Neural crest cell (in vitro differentiated cells): ENCODE measurements around the gene PRPF38A. TPM values are rescaled to one million over a fixed set of nuclear protein-coding genes. Genes with fewer than 3 reads are reported as not detected.

Experiments used
- DNase-seq: peaks from one replicate; pipeline ENCODE4 v3.0.0; 2021; ENCODE audit warnings: low read depth, mixed read lengths, low spot score
- H3K27ac Mint-ChIP-seq: one replicate; pipeline ENCODE4 v1.8.0; 2021; ENCODE audit warnings: mild to moderate bottlenecking, mixed read lengths; ENCODE audit not compliant: unreplicated experiment
- H3K27me3 Mint-ChIP-seq: 2 replicates; pipeline ENCODE4 v1.8.0; 2021; ENCODE audit warnings: low read depth, mild to moderate bottlenecking, mixed read lengths
- H3K36me3 Mint-ChIP-seq: 2 replicates; pipeline ENCODE4 v1.8.0; 2021; ENCODE audit warnings: low read depth, mild to moderate bottlenecking, mixed read lengths
- H3K4me1 Mint-ChIP-seq: 2 replicates; pipeline ENCODE4 v1.8.0; 2021; ENCODE audit warnings: mixed read lengths
- H3K4me3 Mint-ChIP-seq: one replicate; pipeline ENCODE4 v1.8.0; 2021; ENCODE audit warnings: mild to moderate bottlenecking, mixed read lengths
- H3K9me3 Mint-ChIP-seq: 2 replicates; pipeline ENCODE4 v1.8.0; 2021; ENCODE audit warnings: mixed read lengths
- total RNA-seq: library from RNA; stranded (reverse); gene quantifications from 2 replicates; pipeline ENCODE4 v1.2.1, GENCODE V29; 2021
- TF ChIP-seq, protein P1 (sequence below): fragments of 200-600 bp; sonication (generic); conservative IDR thresholded peaks from 2 replicates; pipeline ENCODE4 v1.5.0; 2021; ENCODE audit warnings: antibody characterized with exemption, mild to moderate bottlenecking

The PRPF38A gene
- total RNA-seq, 1 donor from 2014 or later: 83.6 TPM

DNA sequence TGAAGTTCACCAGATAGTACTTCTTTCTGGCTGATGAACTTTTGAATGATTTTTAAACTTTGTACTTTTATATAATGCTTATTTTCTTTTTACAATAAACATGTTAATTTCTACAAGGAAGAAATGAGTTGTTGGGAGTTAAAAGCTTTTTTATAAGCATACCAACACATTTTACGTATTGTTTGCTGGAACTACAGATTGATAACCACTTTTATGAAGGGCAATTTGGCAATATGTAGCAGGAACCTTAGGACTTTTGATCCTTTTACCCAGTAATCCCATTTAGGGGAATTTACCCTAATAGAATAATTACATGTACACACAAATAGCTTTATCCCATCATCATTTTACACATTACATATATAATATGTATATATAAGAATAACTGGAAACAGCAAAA lies 16.3 kb downstream of the PRPF38A start:
- Mint-ChIP-seq H3K36me3 (peaks cover 4% of the 10 kb centered on the region), H3K4me1 (no peaks in the 10 kb centered on the region), H3K4me3 (no peak overlapping the region), H3K27ac (no peak overlapping the region), H3K9me3 (no peaks in the 10 kb centered on the region), H3K27me3 (no peaks in the 10 kb centered on the region)
- DNase-seq: no peak
- TF ChIP-seq, protein P1, sequence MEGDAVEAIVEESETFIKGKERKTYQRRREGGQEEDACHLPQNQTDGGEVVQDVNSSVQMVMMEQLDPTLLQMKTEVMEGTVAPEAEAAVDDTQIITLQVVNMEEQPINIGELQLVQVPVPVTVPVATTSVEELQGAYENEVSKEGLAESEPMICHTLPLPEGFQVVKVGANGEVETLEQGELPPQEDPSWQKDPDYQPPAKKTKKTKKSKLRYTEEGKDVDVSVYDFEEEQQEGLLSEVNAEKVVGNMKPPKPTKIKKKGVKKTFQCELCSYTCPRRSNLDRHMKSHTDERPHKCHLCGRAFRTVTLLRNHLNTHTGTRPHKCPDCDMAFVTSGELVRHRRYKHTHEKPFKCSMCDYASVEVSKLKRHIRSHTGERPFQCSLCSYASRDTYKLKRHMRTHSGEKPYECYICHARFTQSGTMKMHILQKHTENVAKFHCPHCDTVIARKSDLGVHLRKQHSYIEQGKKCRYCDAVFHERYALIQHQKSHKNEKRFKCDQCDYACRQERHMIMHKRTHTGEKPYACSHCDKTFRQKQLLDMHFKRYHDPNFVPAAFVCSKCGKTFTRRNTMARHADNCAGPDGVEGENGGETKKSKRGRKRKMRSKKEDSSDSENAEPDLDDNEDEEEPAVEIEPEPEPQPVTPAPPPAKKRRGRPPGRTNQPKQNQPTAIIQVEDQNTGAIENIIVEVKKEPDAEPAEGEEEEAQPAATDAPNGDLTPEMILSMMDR: no peak

DNA sequence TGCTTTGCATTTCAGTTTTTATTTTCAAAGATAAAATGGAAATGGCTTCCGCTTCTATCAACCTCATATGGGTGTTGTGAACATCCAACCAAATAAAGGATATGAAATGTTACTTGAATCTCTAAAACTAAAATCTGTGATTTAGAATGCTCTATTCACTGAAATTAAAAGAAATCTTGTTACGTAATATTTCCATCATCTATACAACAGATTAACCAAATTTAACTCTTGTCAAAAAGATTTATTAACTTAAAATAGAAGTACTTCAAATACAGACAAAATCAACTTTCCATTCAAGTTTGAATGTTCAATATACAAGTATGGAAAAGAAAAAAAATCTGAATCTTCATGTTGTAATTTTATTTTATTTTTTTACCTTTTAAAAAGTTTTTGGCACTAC lies 18.7 kb downstream of the PRPF38A start:
- TF ChIP-seq, protein P1: no peak
- Mint-ChIP-seq H3K27me3 (no peaks in the 10 kb centered on the region), H3K27ac (no peak overlapping the region), H3K4me3 (no peak overlapping the region), H3K4me1 (no peaks in the 10 kb centered on the region), H3K36me3 (peaks cover 11% of the 10 kb centered on the region), H3K9me3 (no peaks in the 10 kb centered on the region)
- DNase-seq: no peak

GRCh38 chr1:52423771-52424170 lies 19.4 kb downstream of the PRPF38A start:
- H3K4me1 Mint-ChIP-seq: no peaks in the 10 kb centered on the region
- H3K4me3 Mint-ChIP-seq: no peak overlapping the region
- H3K27ac Mint-ChIP-seq: no peak overlapping the region
- peaks cover 13% of the 10 kb centered on the region for H3K36me3 Mint-ChIP-seq
- TF ChIP-seq, protein P1: no peak
- no peaks in the 10 kb centered on the region for H3K27me3 Mint-ChIP-seq
- no peaks in the 10 kb centered on the region for H3K9me3 Mint-ChIP-seq
- no peak for DNase-seq

- Mint-ChIP-seq H3K27ac (no peak overlapping the region), H3K4me1 (no peaks in the 10 kb centered on the region), H3K36me3 (peaks cover 14% of the 10 kb centered on the region), H3K4me3 (no peak overlapping the region), H3K9me3 (no peaks in the 10 kb centered on the region), H3K27me3 (no peaks in the 10 kb centered on the region)
- no peak for DNase-seq
- TF ChIP-seq, protein P1: no peak
Observed at GRCh38 chr1:52424231-52424636, 19.8 kb downstream of the PRPF38A start.

DNA sequence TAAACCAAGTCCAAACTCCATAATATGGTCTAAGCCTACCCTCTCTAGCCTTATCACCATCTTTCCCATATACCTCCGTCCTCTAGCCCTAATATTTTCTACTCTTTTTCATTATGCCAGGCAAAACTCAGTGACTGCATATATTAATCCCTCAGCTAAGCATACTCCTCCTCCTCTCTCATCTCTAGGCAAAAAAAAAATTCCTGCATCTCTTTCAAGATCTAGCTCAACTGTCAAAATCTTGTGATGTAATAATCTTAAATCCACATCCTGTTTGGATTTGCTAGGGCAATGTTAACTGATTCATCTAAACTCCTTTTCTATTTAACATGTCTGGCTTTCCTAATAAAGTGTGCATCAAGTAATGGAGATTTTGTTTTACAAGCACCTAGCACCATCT lies 20.4 kb downstream of the PRPF38A start:
- H3K9me3 Mint-ChIP-seq: no peaks in the 10 kb centered on the region
- DNase-seq: no peak
- TF ChIP-seq, protein P1: no peak
- no peak overlapping the region for H3K27ac Mint-ChIP-seq
- H3K27me3 Mint-ChIP-seq: no peaks in the 10 kb centered on the region
- no peak overlapping the region for H3K4me3 Mint-ChIP-seq
- H3K4me1 Mint-ChIP-seq: no peaks in the 10 kb centered on the region
- peaks cover 10% of the 10 kb centered on the region for H3K36me3 Mint-ChIP-seq

GRCh38 chr1:52426371-52426770 lies 22.0 kb downstream of the PRPF38A start:
- Mint-ChIP-seq H3K4me1 (no peaks in the 10 kb centered on the region), H3K9me3 (no peaks in the 10 kb centered on the region), H3K4me3 (no peak overlapping the region), H3K27me3 (no peaks in the 10 kb centered on the region), H3K36me3 (peaks cover 14% of the 10 kb centered on the region), H3K27ac (no peak overlapping the region)
- no peak for DNase-seq
- TF ChIP-seq, protein P1: no peak
